ENCODE results near the gene KLHL35.

DNA sequence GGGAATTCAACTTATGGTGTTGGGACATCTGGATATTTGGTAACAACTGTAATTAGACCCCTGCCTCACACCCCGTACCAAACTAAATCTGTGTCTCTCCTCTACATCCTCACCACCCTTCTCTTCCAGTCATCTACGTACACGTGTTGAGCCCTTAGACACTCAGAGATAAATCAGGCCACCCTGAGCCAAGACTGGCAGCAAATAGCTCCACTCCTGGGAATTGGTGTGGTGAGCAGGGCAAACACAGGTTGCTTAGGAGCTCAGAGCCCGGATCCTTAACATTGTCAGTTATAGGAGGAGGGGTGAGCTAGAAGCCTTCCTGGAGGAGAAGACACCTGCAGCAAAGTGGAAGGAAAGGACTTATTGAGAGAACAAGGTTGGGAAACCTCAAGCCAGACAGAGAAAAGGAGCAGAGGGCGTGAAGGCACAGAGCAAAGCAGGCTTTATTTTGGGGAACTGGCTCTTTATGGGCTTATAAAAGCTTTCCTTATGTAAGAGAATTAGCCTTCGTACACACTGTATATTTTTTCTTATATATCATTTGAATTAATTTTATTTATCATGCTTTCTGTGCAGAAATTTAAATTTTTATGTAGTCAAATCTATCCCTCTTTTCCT lies 36.9 kb upstream of the KLHL35 start:
- TF ChIP-seq, protein P1, sequence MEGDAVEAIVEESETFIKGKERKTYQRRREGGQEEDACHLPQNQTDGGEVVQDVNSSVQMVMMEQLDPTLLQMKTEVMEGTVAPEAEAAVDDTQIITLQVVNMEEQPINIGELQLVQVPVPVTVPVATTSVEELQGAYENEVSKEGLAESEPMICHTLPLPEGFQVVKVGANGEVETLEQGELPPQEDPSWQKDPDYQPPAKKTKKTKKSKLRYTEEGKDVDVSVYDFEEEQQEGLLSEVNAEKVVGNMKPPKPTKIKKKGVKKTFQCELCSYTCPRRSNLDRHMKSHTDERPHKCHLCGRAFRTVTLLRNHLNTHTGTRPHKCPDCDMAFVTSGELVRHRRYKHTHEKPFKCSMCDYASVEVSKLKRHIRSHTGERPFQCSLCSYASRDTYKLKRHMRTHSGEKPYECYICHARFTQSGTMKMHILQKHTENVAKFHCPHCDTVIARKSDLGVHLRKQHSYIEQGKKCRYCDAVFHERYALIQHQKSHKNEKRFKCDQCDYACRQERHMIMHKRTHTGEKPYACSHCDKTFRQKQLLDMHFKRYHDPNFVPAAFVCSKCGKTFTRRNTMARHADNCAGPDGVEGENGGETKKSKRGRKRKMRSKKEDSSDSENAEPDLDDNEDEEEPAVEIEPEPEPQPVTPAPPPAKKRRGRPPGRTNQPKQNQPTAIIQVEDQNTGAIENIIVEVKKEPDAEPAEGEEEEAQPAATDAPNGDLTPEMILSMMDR (IDR thresholded peaks at IDR 0.05) = no peak
- TF ChIP-seq POLR2A (IDR thresholded peaks at IDR 0.05) = no peak
